Endothelial cell (in vitro differentiated cells): ENCODE measurements around the gene POLR1F. TPM values are rescaled to one million over a fixed set of nuclear protein-coding genes. Genes with fewer than 3 reads are reported as not detected.
"Not testable (repeated sequence)": the region's sequence is repeated elsewhere in the genome, so short reads cannot be mapped to it uniquely, and the experiment has no call there.

ENCODE experiments used
- DNase-seq: peaks from one replicate; pipeline ENCODE4 v3.0.0; 2021; ENCODE audit warnings: low spot score
- H3K27ac Mint-ChIP-seq: one replicate; pipeline ENCODE4 v1.8.0; 2021; ENCODE audit warnings: mixed read lengths, inconsistent platforms; ENCODE audit not compliant: unreplicated experiment
- H3K27me3 Mint-ChIP-seq: one replicate; pipeline ENCODE4 v1.8.0; 2021; ENCODE audit warnings: mild to moderate bottlenecking, moderate library complexity, mixed read lengths, inconsistent platforms; ENCODE audit not compliant: unreplicated experiment
- H3K36me3 Mint-ChIP-seq: one replicate; pipeline ENCODE4 v1.8.0; 2021; ENCODE audit warnings: mild to moderate bottlenecking, low read depth, mixed read lengths, inconsistent platforms; ENCODE audit not compliant: unreplicated experiment
- H3K4me1 Mint-ChIP-seq: one replicate; pipeline ENCODE4 v1.8.0; 2021; ENCODE audit warnings: mild to moderate bottlenecking, mixed read lengths, inconsistent platforms; ENCODE audit not compliant: unreplicated experiment
- H3K4me3 Mint-ChIP-seq: one replicate; pipeline ENCODE4 v1.8.0; 2021; ENCODE audit warnings: mild to moderate bottlenecking, mixed read lengths, inconsistent platforms; ENCODE audit not compliant: unreplicated experiment
- H3K9me3 Mint-ChIP-seq: one replicate; pipeline ENCODE4 v1.8.0; 2021; ENCODE audit warnings: mixed read lengths, inconsistent platforms; ENCODE audit not compliant: unreplicated experiment
- total RNA-seq: library from RNA; stranded (reverse); fragmentation: NEBNext Ultra II Directional; extraction: Animal tissue kit (Norgen Biotek cat#: 25700); gene quantifications from one replicate; pipeline ENCODE4 v1.2.1, GENCODE V29; 2021; ENCODE audit not compliant: unreplicated experiment
- TF ChIP-seq, protein P1 (sequence below): fragments of 200-600 bp; sonication (generic); IDR thresholded peaks from one replicate; pipeline ENCODE4 v1.5.0; 2021; ENCODE audit warnings: antibody characterized with exemption; ENCODE audit not compliant: unreplicated experiment

The POLR1F gene
- total RNA-seq, 1 donor from 2014 or later, result 17.2 TPM

DNA sequence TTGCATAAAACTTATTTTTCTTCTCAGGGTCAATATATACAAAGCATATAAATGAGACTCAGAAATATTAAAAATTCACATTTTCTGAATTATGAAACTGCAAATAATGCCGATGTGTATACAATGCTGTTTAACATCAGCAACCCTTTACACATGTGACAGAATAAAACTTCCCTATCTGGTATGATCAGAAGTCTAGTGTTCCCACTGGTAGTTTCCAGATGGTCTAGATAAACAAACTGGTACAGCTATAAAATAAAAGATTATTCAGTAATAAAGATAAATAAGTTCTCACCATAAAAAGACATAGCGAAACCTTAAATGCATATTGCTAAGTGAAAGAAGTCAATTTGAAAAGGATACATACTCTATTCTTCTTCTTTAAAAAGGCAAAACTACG is 7.9 kb downstream of the POLR1F start:
- no peak overlapping the region for H3K27ac Mint-ChIP-seq
- H3K9me3 Mint-ChIP-seq, result no peaks in the 10 kb centered on the region
- no peaks in the 10 kb centered on the region for H3K27me3 Mint-ChIP-seq
- H3K4me3 Mint-ChIP-seq, result no peak overlapping the region
- no peaks in the 10 kb centered on the region for H3K36me3 Mint-ChIP-seq
- TF ChIP-seq, protein P1, sequence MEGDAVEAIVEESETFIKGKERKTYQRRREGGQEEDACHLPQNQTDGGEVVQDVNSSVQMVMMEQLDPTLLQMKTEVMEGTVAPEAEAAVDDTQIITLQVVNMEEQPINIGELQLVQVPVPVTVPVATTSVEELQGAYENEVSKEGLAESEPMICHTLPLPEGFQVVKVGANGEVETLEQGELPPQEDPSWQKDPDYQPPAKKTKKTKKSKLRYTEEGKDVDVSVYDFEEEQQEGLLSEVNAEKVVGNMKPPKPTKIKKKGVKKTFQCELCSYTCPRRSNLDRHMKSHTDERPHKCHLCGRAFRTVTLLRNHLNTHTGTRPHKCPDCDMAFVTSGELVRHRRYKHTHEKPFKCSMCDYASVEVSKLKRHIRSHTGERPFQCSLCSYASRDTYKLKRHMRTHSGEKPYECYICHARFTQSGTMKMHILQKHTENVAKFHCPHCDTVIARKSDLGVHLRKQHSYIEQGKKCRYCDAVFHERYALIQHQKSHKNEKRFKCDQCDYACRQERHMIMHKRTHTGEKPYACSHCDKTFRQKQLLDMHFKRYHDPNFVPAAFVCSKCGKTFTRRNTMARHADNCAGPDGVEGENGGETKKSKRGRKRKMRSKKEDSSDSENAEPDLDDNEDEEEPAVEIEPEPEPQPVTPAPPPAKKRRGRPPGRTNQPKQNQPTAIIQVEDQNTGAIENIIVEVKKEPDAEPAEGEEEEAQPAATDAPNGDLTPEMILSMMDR, result no peak
- no peak for DNase-seq
- H3K4me1 Mint-ChIP-seq, result peaks cover 10% of the 10 kb centered on the region

DNA sequence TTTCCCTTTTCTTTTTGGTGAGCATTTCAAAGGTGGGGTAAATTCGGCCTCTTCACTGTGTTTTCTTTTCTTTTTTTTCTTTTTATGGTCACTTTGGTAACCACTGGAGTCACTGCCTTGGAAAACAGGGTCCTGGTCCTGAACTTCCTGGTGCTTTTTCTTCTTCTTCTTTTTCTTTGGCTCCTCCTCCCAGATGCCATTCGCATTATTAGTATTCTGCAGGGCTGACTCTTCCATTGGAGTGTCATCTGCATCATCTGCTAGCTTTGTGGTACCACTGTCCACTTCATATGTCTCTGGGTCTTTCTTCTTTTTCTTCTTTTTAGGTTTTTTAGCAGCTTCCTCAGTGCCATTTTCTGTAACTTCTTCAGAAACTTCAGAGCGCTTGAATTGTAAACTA is 10.5 kb downstream of the POLR1F start:
- no peaks in the 10 kb centered on the region for H3K27me3 Mint-ChIP-seq
- DNase-seq, result no peak
- H3K9me3 Mint-ChIP-seq, result no peaks in the 10 kb centered on the region
- H3K36me3 Mint-ChIP-seq, result no peaks in the 10 kb centered on the region
- H3K4me3 Mint-ChIP-seq, result no peak overlapping the region
- H3K27ac Mint-ChIP-seq, result no peak overlapping the region
- TF ChIP-seq, protein P1, result no peak
- H3K4me1 Mint-ChIP-seq, result peaks cover 3% of the 10 kb centered on the region

DNA sequence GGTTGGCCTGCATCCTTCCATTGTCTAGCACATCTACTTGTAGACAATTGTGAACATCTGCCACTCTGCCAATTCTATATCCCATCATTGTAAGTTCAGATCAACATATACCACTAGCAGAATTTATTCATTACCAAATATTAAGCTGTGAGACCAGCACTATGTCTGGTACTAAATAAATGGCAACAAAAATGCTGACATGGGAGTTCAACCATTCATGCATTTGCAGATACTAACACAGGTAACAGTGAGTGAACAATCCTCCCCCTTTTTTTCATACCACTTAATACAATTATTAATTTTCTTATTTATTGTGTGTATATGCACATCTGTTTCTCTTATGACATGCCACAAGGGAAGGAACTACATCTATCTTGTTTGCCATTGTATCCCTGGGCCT is 11.9 kb downstream of the POLR1F start:
- Mint-ChIP-seq H3K27ac (no peak overlapping the region), H3K27me3 (no peaks in the 10 kb centered on the region), H3K9me3 (no peaks in the 10 kb centered on the region), H3K4me1 (peaks cover 3% of the 10 kb centered on the region), H3K36me3 (no peaks in the 10 kb centered on the region), H3K4me3 (no peak overlapping the region)
- TF ChIP-seq, protein P1, result no peak
- DNase-seq, result no peak

DNA sequence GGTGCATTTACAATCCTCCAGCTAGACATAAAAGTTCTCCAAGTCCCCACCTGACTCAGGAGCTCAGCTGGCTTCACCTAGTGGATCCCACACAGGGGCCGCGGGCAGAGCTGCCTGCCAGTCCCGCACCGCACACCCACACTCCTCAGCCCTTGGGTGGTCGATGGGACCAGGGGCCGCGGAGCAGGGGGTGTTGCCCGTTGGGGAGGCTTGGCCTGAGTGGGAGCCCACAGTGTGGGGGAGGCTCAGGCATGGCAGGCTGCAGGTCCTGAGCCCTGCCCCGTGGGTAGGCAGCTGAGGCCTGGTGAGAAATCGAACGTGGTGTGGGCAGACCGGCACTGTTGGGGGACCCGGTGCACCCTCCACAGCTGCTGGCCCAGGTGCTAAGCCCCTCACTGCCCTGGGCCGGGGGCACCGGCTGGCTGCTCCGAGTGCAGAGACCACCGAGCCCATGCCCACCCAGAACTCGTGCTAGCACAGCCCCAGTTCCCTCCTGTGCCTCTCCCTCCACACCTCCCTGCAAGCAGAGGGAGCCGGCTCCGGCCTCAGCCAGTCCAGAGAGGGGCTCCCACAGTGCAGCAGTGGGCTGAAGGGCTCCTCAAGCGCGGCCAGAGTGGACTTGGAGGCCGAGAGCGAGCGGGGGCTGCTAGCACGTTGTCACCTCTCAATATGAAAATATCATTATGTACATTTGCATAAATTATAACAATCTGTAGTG is 16.6 kb downstream of the POLR1F start:
- H3K27me3 Mint-ChIP-seq, result no peaks in the 10 kb centered on the region
- DNase-seq, result no peak
- no peaks in the 10 kb centered on the region for H3K9me3 Mint-ChIP-seq
- no peak overlapping the region for H3K27ac Mint-ChIP-seq
- TF ChIP-seq, protein P1, result no peak
- no peak overlapping the region for H3K4me3 Mint-ChIP-seq
- peaks cover 5% of the 10 kb centered on the region for H3K36me3 Mint-ChIP-seq
- peaks cover 3% of the 10 kb centered on the region for H3K4me1 Mint-ChIP-seq

DNA sequence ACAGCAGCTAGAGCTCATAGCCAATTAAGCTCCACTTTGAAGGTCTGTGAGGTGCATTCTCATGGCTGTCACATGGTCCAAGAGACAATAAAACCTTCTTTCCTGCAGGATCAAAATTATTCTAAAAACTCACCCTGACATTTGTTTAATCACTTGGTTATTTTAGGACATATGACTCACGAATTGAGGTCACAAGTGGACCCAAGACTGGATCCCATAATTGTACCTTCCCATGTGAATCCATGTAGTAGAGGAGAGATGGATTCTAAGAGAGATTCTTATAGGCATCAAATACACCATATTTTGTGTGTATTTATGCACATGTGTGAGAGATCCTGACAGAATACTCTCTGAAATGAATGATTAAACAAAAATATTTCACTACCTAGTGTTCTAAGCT is 18.1 kb downstream of the POLR1F start:
- Mint-ChIP-seq H3K4me3 (no peak overlapping the region), H3K36me3 (peaks cover 5% of the 10 kb centered on the region), H3K9me3 (no peaks in the 10 kb centered on the region), H3K27me3 (no peaks in the 10 kb centered on the region), H3K27ac (no peak overlapping the region), H3K4me1 (no peaks in the 10 kb centered on the region)
- TF ChIP-seq, protein P1, result no peak
- no peak for DNase-seq

DNA sequence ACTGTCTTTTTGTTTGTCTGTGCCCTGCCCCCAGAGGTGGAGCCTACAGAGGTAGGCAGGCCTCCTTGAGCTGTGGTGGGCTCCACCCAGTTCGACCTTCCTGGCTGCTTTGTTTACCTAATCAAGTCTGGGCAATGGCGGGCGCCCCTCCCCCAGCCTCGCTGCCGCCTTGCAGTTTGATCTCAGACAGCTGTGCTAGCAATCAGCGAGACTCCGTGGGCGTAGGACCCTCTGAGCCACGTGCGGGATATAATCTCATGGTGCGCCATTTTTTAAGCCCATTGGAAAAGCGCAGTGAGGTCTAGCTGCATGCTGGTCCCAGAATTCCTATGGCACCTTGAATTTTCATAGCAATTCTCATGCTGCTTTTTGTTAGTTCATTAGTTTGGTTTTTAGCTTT is 19.7 kb downstream of the POLR1F start:
- H3K27ac Mint-ChIP-seq, H3K4me3 Mint-ChIP-seq: not testable (repeated sequence)

More for the DNA sequence above, 19.7 kb downstream of the POLR1F start:
- H3K27me3 Mint-ChIP-seq, H3K36me3 Mint-ChIP-seq, H3K4me1 Mint-ChIP-seq, DNase-seq, H3K9me3 Mint-ChIP-seq: not testable (repeated sequence)
